GM19328 (cell line): ENCODE data around the gene CDKN2B-AS1.

ENCODE experiments used
- ATAC-seq: cut with Tn5 transposase; IDR thresholded peaks from one replicate; pipeline ENCODE4 v1.9.1; 2021; ENCODE audit warnings: mild to moderate bottlenecking, moderate library complexity; ENCODE audit not compliant: unreplicated experiment

CDKN2B-AS1 gene

GRCh38 chr9:22078081-22078480 lies 83.5 kb downstream of the CDKN2B-AS1 start:
- ATAC-seq, result no peak

DNA sequence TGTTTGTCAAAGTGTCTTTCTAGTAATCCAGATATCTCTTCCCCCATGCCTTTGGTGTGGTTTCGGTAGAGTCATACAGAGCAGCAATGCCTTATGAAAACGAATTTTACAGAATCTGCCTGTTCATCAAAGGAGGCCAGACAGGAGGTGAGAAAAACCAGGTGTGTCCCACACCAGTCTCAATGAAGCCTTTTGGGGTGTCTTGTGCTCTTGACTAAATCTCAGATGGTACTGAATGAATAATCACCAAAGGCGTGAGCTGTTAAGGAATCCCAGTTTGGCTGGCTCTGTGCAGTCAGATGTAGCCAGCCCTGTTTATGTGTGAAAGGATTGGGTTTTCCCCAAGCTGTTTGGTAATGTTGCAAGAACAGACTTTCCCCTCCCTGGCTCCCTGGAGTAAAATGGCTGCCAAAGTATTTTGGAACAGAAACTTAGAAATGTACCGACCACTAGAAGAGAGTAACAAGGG lies 85.3 kb downstream of the CDKN2B-AS1 start:
- ATAC-seq, result peak; percentile 79

DNA sequence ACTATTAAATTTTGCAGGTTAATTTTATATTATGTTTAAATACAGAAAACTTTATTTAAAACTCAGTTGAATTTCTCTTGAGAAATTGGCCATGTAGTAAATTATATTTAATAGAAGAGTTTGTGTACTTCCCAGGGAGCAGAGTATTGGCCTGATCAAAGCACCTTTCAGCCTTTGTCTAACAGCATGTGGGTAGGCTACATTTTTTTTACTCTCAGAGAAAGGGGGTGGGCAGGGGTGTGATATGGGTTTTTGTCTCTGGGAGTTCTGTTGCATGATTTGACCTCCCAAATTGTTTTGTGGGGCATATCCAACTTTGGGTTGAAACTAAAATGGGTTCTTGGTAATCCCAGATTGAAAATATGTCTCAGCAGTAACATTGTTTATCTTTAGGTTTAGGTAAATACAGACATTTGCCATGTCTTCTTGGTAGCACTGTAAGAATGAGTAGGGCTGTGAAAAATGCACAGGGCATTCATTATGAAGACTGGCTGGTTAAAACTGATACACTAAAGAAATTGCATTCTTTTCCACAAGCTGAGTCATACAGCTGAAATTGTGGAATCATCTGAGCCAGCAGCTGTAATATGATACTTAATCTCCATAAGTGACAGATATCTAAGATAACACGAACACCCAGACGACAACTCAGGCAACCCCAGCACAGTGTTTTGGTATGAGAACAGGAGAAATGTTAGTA lies 89.9 kb downstream of the CDKN2B-AS1 start:
- no peak for ATAC-seq

DNA sequence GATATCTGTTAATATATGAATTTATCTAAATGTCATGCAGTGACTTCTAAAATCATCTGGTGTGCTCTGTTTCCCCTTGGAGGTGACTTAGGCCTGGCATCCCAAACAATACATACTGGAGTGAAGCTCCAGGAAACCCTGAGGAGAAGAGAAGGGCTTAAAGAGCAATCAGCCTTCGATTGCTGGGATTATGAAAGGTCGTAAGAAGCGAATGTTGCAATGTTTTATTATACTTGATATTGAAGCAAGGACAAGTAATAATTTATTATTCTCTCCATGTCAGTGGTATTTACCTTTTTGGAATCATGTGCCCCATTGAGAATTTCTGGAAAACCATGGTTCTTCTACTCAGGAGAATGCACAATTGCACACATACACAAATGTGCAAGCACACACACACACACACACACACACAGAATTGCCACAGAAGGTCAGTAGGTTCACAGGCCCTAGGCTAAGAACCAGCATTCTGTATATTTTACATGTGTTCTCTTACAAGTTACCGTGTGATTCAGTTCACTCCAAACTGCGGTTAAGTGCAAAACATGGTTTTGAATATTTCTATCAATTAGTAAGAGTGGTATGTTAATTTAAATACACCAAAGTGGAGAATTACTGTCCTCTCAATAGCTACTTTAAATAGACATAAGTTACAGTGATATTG lies 93.6 kb downstream of the CDKN2B-AS1 start:
- no peak for ATAC-seq

DNA sequence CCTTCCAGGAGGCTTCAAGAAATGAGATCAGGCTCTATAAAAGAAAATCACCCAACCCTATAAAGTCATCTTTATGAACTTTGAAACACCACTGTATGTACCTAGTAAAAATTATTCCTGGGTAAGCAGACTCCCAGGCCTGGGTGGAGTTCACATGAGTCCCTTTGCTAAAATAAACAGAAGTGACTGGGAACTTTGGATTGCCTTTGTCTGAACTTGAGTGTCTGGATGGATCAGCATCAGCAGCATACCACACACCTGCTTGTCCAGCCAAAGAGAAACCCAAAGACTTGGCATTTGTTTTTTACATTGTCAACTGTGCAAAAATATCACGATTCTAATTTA lies 94.1 kb downstream of the CDKN2B-AS1 start:
- no peak for ATAC-seq

GRCh38 chr9:22097707-22098106 lies 103.1 kb downstream of the CDKN2B-AS1 start:
- ATAC-seq, result no peak

DNA sequence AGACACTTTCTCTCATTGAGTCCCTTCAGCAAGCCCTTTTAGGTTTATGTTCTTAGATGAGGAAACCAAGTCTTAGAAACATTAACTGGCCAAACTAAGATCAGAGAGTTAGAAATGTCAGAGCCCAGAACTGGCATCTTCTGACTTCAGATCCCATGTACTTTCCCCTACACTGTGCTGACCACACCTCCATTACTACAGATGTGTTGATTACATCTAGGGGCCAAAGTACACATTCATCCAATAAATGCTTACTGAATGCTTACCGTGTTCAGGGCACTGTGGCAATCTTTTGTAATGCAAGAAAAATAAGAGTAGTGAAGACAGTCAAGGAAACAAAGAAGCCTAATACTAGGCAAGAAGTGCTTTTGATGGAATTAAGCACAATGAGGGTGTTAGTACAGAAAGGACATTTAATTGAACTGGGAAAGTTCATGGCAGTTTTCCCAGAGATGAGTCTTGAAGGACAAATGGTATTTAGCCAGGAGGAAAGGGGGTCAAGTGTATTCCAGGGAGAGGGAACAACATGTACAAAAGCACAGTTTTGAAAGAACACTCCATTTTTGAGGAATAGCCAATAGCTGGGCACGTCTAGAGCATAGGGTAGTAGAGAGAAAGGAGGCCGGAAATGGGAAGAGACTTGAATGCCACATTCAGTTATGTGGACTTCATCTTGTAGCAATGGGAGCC lies 104.2 kb downstream of the CDKN2B-AS1 start:
- ATAC-seq, result no peak

GRCh38 chr9:22100626-22101025 lies 106.0 kb downstream of the CDKN2B-AS1 start:
- ATAC-seq, result no peak

- no peak for ATAC-seq
These were observed 107.8 kb downstream of the CDKN2B-AS1 start for GRCh38 chr9:22102146-22103053.

DNA sequence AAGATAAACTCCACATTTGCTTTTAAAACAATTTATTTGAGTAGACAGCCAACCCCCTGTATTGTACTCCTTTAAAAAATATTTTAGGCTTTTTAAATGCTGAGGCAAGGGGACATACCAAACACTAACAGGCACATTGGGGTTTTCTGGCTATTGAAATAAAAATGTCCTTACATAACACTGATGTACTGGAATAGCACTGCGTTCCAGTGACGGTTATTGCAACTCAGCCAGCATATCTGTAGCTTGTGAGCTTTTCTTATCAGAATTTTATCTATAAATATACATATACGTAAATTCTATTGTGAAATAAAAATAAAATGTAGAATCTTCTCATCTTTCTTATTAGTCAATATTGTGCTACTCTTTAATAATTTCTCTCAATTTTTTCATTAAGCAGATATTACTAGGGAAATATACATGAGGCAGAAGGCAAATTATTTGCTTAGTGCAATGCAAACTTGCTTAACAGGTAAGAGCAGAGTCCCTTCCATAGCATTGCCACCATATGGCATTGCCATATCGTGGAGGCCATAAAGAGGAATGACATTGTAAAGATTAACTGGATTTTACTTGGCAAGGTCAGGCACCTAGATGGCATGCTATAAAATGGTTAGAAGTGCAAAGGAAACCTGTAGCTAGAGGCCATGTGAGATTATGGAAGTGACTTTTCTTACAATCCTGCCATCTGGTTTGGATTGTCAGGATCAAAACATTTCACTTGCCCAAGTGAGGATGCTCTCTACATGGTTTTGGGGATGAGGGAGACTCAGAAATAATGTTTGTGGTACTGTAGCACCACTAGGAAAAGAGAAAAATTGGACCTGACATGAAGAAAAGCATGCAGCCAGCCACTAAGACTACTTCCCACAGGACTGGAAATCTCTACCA lies 109.3 kb downstream of the CDKN2B-AS1 start:
- no peak for ATAC-seq

DNA sequence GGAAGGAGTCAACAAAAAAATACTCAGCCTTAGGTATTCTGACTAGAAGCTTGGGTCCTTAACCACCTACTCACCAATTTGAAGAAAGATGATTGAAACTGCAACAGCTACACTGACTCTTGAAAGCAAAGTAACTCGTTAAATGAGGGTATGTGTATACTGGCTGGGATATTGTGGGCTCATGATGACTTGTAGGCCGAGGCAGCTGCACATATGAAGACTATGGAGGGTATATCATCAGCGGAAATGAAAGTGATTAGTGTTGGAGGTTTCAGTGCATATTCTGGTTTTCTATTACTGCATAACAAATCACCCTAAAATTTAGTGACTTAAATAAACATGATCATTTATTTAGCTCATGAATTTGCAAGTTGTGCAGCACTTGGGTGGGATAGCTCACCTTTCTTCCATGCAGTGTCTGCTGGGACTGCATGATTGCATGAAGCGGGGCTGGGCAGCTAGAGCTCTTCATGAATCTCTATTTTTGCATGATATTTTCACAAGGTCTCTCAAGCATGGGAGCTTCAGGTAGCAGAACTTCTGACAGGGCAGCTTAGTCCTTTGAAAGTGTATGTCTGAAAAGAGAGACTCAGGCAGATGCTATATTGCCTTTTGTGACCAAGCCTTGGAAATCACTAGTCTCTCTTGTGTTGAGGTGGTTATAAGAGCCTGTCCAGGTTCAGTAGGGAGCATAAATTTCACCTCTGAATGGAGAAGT lies 110.6 kb downstream of the CDKN2B-AS1 start:
- peak; percentile 98 for ATAC-seq

GRCh38 chr9:22107202-22108045 lies 112.8 kb downstream of the CDKN2B-AS1 start:
- ATAC-seq, result no peak

GRCh38 chr9:22108581-22109370 lies 114.2 kb downstream of the CDKN2B-AS1 start:
- ATAC-seq, result no peak

DNA sequence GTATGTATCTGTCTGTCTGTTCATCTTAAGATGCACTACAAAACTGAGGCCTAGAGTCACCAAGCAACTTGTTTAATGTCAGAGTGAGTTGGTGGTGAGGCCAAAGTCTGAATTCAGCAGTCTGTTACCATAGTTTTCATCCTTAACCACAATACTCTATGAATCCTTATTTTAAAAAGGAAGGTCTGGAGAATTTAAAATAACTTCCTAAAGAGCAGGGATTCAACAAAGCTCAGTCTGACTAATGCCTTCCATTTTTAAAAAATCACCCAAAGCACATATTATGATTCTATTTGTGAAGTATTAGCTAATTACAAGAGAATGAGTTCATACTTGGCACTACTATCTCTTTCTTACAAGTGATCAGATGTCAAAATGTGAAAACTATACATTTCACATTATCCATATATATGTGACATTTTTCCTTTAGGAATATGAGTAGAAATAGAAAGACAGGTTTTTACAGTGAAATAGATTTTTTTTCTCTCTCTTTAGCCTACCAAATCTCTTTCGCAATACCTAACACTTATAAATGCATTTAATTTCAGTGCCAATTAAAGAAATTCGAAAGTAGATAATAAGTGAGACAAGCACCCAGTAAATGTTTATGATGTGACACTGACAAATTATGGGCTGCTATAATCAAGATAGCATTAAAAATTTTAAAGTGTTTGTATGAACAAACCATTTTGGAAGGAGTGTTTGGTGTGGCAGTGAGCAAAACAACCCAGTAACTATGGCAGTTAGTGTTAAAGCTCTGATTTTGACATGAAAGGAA lies 116.8 kb downstream of the CDKN2B-AS1 start:
- no peak for ATAC-seq

- ATAC-seq, result no peak
These were observed 117.3 kb downstream of the CDKN2B-AS1 start for GRCh38 chr9:22111954-22112247.

DNA sequence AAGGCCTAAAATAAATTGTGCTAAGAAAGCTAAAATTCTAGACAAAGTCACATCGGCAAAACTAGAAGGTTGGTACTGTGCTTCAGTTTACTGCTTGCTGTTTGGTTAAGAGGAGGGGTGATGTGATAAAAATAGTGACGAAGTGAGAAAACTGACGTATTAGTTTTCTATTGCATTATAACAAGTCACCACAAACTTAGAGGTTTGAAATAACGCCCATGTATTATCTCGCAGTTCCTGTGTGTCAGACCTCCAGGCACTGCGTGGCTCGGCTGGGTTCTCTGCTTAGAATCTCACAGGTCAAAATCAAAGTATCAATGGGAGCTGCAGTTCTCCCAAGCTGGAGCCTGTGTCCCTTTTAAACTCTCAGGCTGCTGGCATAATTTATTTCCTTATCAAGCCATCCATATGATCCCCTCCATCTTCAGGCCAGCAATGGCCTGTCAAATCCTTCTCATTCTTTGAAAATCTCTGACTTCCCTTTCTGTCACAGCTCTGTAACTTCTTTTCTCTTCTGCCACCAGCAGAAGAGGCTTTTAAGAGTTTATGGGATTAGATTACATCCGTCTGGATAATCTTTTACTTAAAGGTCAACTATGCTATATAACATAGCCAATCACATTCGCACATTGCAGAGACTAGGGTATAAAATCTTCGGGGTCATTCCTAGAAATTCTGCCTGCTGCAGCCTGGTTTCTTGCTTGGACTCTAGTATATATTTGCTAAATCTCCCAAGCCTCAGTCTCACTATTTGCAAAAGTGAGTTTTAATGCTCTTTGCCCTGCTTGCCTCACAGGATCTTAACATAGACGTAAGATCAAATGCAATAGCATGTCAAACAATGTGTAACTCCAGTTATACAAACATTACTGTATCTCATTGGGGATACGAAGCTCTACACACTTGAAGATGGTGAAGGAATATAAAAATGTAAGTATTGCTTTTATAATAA lies 118.6 kb downstream of the CDKN2B-AS1 start:
- ATAC-seq, result no peak
